K562 (cell line): Measurements from ENCODE around the gene SRD5A1. TPM values are rescaled to one million over a fixed set of nuclear protein-coding genes. Genes with fewer than 3 reads are reported as not detected.

Experiments
- BRD4 ChIP-seq: fragments of 200-600 bp; sonication (generic); IDR thresholded peaks from 2 replicates; pipeline ENCODE4 v1.6.1; 2017; ENCODE audit warnings: inconsistent platforms
- CGGBP1 ChIP-seq: fragments of 250-450 bp; sonication (Bioruptor Pico); IDR thresholded peaks from 2 replicates; pipeline ENCODE4 v1.9.0; 2021; ENCODE audit warnings: mild to moderate bottlenecking
- CTCF ChIP-seq, 3 experiments: IDR thresholded peaks in 2 of 3; conservative IDR thresholded peaks in 1 of 3; 2 replicates each; pipeline ENCODE4 v1.5.1; 2011 to 2012; ENCODE audit warnings: low read length in 3 of 3, mild to moderate bottlenecking in 3 of 3, control low read depth in 2 of 3, improper control_type of control experiment in 1 of 3, inconsistent platforms in 1 of 3, low read depth in 1 of 3, mixed read lengths in 1 of 3, moderate library complexity in 1 of 3; ENCODE audit not compliant: insufficient read depth in 2 of 3
- FOXA3 ChIP-seq, 2 experiments: fragments of 450-650 bp in 1 of 2; sonication (generic) in 1 of 2; formaldehyde crosslinking; IDR thresholded peaks in 1 of 2; conservative IDR thresholded peaks in 1 of 2; 2 replicates each; pipeline versions ENCODE4 v1.4.0 to v1.8.0; 2020 to 2022; ENCODE audit warnings: mild to moderate bottlenecking in 2 of 2, missing genetic modification reagents in 1 of 2
- L3MBTL2 ChIP-seq: fragments of 450-650 bp; IDR thresholded peaks from 2 replicates; pipeline ENCODE4 v1.6.1; 2016; ENCODE audit warnings: mild to moderate bottlenecking, moderate library complexity
- MAFG ChIP-seq: fragments of 450-650 bp; conservative IDR thresholded peaks from 2 replicates; pipeline ENCODE4 v1.6.1; 2016; ENCODE audit warnings: missing genetic modification characterization, missing compliant biosample characterization
- MTA1 ChIP-seq: fragments of 450-650 bp; IDR thresholded peaks from 2 replicates; pipeline ENCODE4 v1.6.1; 2017; ENCODE audit warnings: borderline replicate concordance
- MYBL2 ChIP-seq, 2 experiments: fragments of 450-650 bp in 1 of 2; sonication (generic) in 1 of 2; formaldehyde crosslinking in 1 of 2; IDR thresholded peaks; 2 replicates each; pipeline versions ENCODE4 v1.6.1 to v1.8.1; 2017 to 2022; ENCODE audit warnings: borderline replicate concordance in 1 of 2, inconsistent platforms in 1 of 2, low read depth in 1 of 2, mild to moderate bottlenecking in 1 of 2, missing genetic modification reagents in 1 of 2, moderate library complexity in 1 of 2
- NCOR1 ChIP-seq: fragments of 450-650 bp; IDR thresholded peaks from 2 replicates; pipeline ENCODE4 v1.6.1; 2016; ENCODE audit warnings: mild to moderate bottlenecking, moderate library complexity
- NR2F6 ChIP-seq: fragments of 450-650 bp; formaldehyde crosslinking; IDR thresholded peaks from 2 replicates; pipeline ENCODE4 v1.4.0; 2020; ENCODE audit warnings: mild to moderate bottlenecking
- SFPQ ChIP-seq: fragments of 200-400 bp; formaldehyde crosslinking; IDR thresholded peaks from 2 replicates; pipeline ENCODE4 v1.6.1; 2017; ENCODE audit warnings: mild to moderate bottlenecking, low read depth, low read length, moderate library complexity
- TCF15 ChIP-seq: fragments of 250-450 bp; sonication (Bioruptor Pico); IDR thresholded peaks from 2 replicates; pipeline ENCODE4 v1.8.0; 2022; ENCODE audit warnings: moderate library complexity, mild to moderate bottlenecking, inconsistent platforms
- TCFL5 ChIP-seq: fragments of 250-450 bp; sonication (Bioruptor Pico); conservative IDR thresholded peaks from 2 replicates; pipeline ENCODE4 v1.6.1; 2021; ENCODE audit warnings: mild to moderate bottlenecking, moderate library complexity, matching md5 sums
- TGIF2 ChIP-seq: sonication (generic); formaldehyde crosslinking; IDR thresholded peaks from 2 replicates; pipeline ENCODE4 v1.8.1; 2022; ENCODE audit warnings: mild to moderate bottlenecking, missing genetic modification reagents, moderate library complexity
- ZFP1 ChIP-seq: fragments of 450-650 bp; formaldehyde crosslinking; IDR thresholded peaks from 2 replicates; pipeline ENCODE4 v1.4.0; 2020; ENCODE audit warnings: mild to moderate bottlenecking, mixed read lengths
- ZNF121 ChIP-seq: sonication (generic); formaldehyde crosslinking; conservative IDR thresholded peaks from 2 replicates; pipeline ENCODE4 v1.8.0; 2022; ENCODE audit warnings: missing genetic modification reagents
- ZNF76 ChIP-seq: fragments of 250-450 bp; sonication (Bioruptor Pico); IDR thresholded peaks from 2 replicates; pipeline ENCODE4 v1.4.0; 2020; ENCODE audit warnings: mild to moderate bottlenecking, moderate library complexity, borderline replicate concordance
- polyA plus RNA-seq, 8 experiments: library from polyadenylated mRNA; depleted of rRNA in 4 of 8; stranded (reverse) in 5 of 8; unstranded in 3 of 8; fragments of >200 nt; fragmentation: Nextera tagmentation in 2 of 8; fragmentation: Illumina TruSeq in 1 of 8; extraction: Ambion mirVana in 2 of 8; extraction: Trizol in 1 of 8; gene quantifications; 2 replicates each; pipeline versions ENCODE4 v1.2.1 to v1.2.3, GENCODE V29; 2011 to 2014; ENCODE audit warnings: inconsistent platforms in 1 of 8, missing spikeins in 1 of 8
- total RNA-seq, 7 experiments: library from RNA; depleted of rRNA in 6 of 7; stranded (reverse); fragments of >200 nt in 6 of 7; fragmentation: Illumina TruSeq in 2 of 7; extraction: Trizol in 2 of 7; gene quantifications; 2 replicates each; pipeline versions ENCODE4 v1.2.1 to v1.2.3, GENCODE V29; 2011 to 2021; ENCODE audit warnings: low replicate concordance in 1 of 7
- TF ChIP-seq, protein P1 (sequence below): fragments of 450-650 bp; IDR thresholded peaks from 2 replicates; pipeline ENCODE4 v1.6.1; 2014; ENCODE audit warnings: low read depth, mild to moderate bottlenecking, moderate library complexity, borderline replicate concordance
- TF ChIP-seq, protein P2 (sequence below): fragments of 450-650 bp; IDR thresholded peaks from 2 replicates; pipeline ENCODE4 v1.6.1; 2016

The SRD5A1 gene
- total and polyA plus RNA-seq, 9 of the 15 experiments (the other 6 are each of a cell fraction or from before 2014, with no cell fraction given) = 1.3 to 22.6 (median 8.1) TPM

GRCh38 chr5:6712577-6713273 lies 79.5 kb downstream of the SRD5A1 start (continued):
- no peak for TF ChIP-seq CGGBP1 (CRISPR knock-in tag)
- peak; percentile 29; the same call in 1 of the 2 replicates for TF ChIP-seq NCOR1
- TF ChIP-seq ZNF121 (CRISPR knock-in tag) = 0 out of 2 replicates have a peak, but pooled peaks have one; percentile 60
- TF ChIP-seq NR2F6 (CRISPR knock-in tag) = no peak
- peak; percentile 48; the same call in 1 of the 2 replicates for TF ChIP-seq ZNF76 (CRISPR knock-in tag)
- peak in 2 of 3 experiments; percentile 18 to 32; a peak in 2 of 6 replicates for TF ChIP-seq CTCF (IDR thresholded peaks at IDR 0.05 in 2 of 3, conservative IDR thresholded peaks at IDR 0.05 in 1 of 3; ENCODE audit: insufficient read depth in 2 of 3, low read depth in 1 of 3, low read length in 3 of 3)
- peak; percentile 55; the same call in 1 of the 2 replicates for TF ChIP-seq BRD4
- 0 out of 2 replicates have a peak, but pooled peaks have one; percentile 28 for TF ChIP-seq MYBL2 (IDR thresholded peaks at IDR 0.05; ENCODE audit: low read depth)
- TF ChIP-seq MYBL2 (CRISPR knock-in tag; IDR thresholded peaks at IDR 0.05; ENCODE audit: borderline replicate concordance) = no peak
- TF ChIP-seq TCFL5 (CRISPR knock-in tag) = no peak
- TF ChIP-seq MAFG (tag) = no peak
- TF ChIP-seq MTA1 = peak; percentile 91
- TF ChIP-seq FOXA3 (CRISPR knock-in tag; conservative IDR thresholded peaks at IDR 0.05 in 1 of 2, IDR thresholded peaks at IDR 0.05 in 1 of 2) = peak in 1 of 2 experiments; percentile 11; a peak in 1 of 4 replicates
- no peak for TF ChIP-seq SFPQ
- 0 out of 2 replicates have a peak, but pooled peaks have one; percentile 14 for TF ChIP-seq ZFP1 (CRISPR knock-in tag)
- TF ChIP-seq L3MBTL2 = peak; percentile 91
- no peak for TF ChIP-seq TCF15 (CRISPR knock-in tag)
- TF ChIP-seq, protein P1, sequence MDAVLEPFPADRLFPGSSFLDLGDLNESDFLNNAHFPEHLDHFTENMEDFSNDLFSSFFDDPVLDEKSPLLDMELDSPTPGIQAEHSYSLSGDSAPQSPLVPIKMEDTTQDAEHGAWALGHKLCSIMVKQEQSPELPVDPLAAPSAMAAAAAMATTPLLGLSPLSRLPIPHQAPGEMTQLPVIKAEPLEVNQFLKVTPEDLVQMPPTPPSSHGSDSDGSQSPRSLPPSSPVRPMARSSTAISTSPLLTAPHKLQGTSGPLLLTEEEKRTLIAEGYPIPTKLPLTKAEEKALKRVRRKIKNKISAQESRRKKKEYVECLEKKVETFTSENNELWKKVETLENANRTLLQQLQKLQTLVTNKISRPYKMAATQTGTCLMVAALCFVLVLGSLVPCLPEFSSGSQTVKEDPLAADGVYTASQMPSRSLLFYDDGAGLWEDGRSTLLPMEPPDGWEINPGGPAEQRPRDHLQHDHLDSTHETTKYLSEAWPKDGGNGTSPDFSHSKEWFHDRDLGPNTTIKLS = peak; percentile 84
- TF ChIP-seq, protein P2, sequence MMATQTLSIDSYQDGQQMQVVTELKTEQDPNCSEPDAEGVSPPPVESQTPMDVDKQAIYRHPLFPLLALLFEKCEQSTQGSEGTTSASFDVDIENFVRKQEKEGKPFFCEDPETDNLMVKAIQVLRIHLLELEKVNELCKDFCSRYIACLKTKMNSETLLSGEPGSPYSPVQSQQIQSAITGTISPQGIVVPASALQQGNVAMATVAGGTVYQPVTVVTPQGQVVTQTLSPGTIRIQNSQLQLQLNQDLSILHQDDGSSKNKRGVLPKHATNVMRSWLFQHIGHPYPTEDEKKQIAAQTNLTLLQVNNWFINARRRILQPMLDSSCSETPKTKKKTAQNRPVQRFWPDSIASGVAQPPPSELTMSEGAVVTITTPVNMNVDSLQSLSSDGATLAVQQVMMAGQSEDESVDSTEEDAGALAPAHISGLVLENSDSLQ = no peak; the same call in 1 of the 2 replicates
- TF ChIP-seq TGIF2 (CRISPR knock-in tag) = no peak
